GM23338 (cell line): ENCODE data around the gene CDH12. TPM values are rescaled to one million over a fixed set of nuclear protein-coding genes. Genes with fewer than 3 reads are reported as not detected.
"Not testable (repeated sequence)": the region's sequence is repeated elsewhere in the genome, so short reads cannot be mapped to it uniquely, and the experiment has no call there.

Experiments
- ATAC-seq: fragments of 200-7000 bp; cut with Tn5 transposase; 3 replicates; pipeline ENCODE4 v1.9.1; 2020
- DNase-seq: peaks from one replicate; pipeline ENCODE4 v3.0.0-alpha.2; 2015; ENCODE audit warnings: low spot score
- H2AFZ ChIP-seq: fragments of 200-600 bp; sonication (generic); 2 replicates; pipeline ENCODE4 v1.8.0; 2016; ENCODE audit warnings: antibody characterized with exemption, mild to moderate bottlenecking, moderate library complexity
- H3F3A ChIP-seq: fragments of 200-600 bp; sonication (generic); replicated peaks from 2 replicates; pipeline ENCODE4 v1.8.0; 2017; ENCODE audit warnings: antibody characterized with exemption, mixed run types, low read depth
- H3K27ac ChIP-seq: fragments of 200-600 bp; sonication (generic); 2 replicates; pipeline ENCODE4 v1.6.1; 2016; ENCODE audit warnings: low read depth
- H3K27me3 ChIP-seq: fragments of 200-600 bp; sonication (generic); 2 replicates; pipeline ENCODE4 v1.8.0; 2016; ENCODE audit warnings: mild to moderate bottlenecking, mixed run types, moderate library complexity; ENCODE audit not compliant: insufficient read depth
- H3K36me3 ChIP-seq: fragments of 200-600 bp; sonication (generic); 2 replicates; pipeline ENCODE4 v1.8.0; 2016; ENCODE audit warnings: mild to moderate bottlenecking; ENCODE audit not compliant: insufficient read depth
- H3K4me1 ChIP-seq: fragments of 200-600 bp; sonication (generic); 2 replicates; pipeline ENCODE4 v1.8.0; 2016; ENCODE audit warnings: mild to moderate bottlenecking, moderate library complexity; ENCODE audit not compliant: insufficient read depth
- H3K4me2 ChIP-seq: fragments of 200-600 bp; sonication (generic); 2 replicates; pipeline ENCODE4 v1.7.1; 2017; ENCODE audit warnings: mixed run types
- H3K4me3 ChIP-seq: fragments of 200-600 bp; sonication (generic); 2 replicates; pipeline ENCODE4 v1.6.1; 2016; ENCODE audit warnings: mixed run types
- H3K79me2 ChIP-seq: fragments of 200-600 bp; sonication (generic); replicated peaks from 2 replicates; pipeline ENCODE4 v1.8.0; 2017; ENCODE audit warnings: mild to moderate bottlenecking; ENCODE audit not compliant: insufficient read depth
- H3K9me2 ChIP-seq: fragments of 200-600 bp; sonication (generic); 2 replicates; pipeline ENCODE4 v1.8.0; 2017; ENCODE audit not compliant: insufficient read depth
- H4K20me1 ChIP-seq: fragments of 200-600 bp; sonication (generic); replicated peaks from 2 replicates; pipeline ENCODE4 v1.8.0; 2017; ENCODE audit warnings: mild to moderate bottlenecking; ENCODE audit not compliant: insufficient read depth
- H3K27ac Mint-ChIP-seq: 2 replicates; pipeline ENCODE4 v1.8.0; 2020; ENCODE audit warnings: inconsistent platforms, mild to moderate bottlenecking, moderate library complexity, mixed read lengths
- H3K27me3 Mint-ChIP-seq: 3 replicates; pipeline ENCODE4 v1.8.0; 2022; ENCODE audit warnings: low read depth, mild to moderate bottlenecking, moderate library complexity, mixed read lengths, inconsistent platforms; ENCODE audit not compliant: insufficient read depth, poor library complexity
- H3K36me3 Mint-ChIP-seq: 3 replicates; pipeline ENCODE4 v1.8.0; 2021; ENCODE audit warnings: low read depth, mild to moderate bottlenecking, inconsistent platforms, moderate library complexity, mixed read lengths
- H3K4me1 Mint-ChIP-seq: 3 replicates; pipeline ENCODE4 v1.8.0; 2020; ENCODE audit warnings: mild to moderate bottlenecking, inconsistent platforms, mixed read lengths
- H3K4me3 Mint-ChIP-seq: 3 replicates; pipeline ENCODE4 v1.8.0; 2021; ENCODE audit warnings: moderate library complexity, mild to moderate bottlenecking, inconsistent platforms, mixed read lengths
- H3K9me3 Mint-ChIP-seq: 3 replicates; pipeline ENCODE4 v1.8.0; 2020; ENCODE audit warnings: moderate library complexity, mild to moderate bottlenecking, inconsistent platforms, mixed read lengths
- polyA plus RNA-seq: library from polyadenylated mRNA; unstranded; fragments of >200 nt; fragmentation: Nextera tagmentation; extraction: Ambion mirVana; gene quantifications from 2 replicates; pipeline ENCODE4 v1.2.1, GENCODE V29; 2016
- total RNA-seq: library from RNA; depleted of rRNA; stranded (reverse); fragments of >200 nt; shearing (Covaris generic); gene quantifications from 2 replicates; pipeline ENCODE4 v1.2.3, GENCODE V29; 2014

Gene CDH12
- total and polyA plus RNA-seq, 2 experiments from 2014 or later = not detected

DNA sequence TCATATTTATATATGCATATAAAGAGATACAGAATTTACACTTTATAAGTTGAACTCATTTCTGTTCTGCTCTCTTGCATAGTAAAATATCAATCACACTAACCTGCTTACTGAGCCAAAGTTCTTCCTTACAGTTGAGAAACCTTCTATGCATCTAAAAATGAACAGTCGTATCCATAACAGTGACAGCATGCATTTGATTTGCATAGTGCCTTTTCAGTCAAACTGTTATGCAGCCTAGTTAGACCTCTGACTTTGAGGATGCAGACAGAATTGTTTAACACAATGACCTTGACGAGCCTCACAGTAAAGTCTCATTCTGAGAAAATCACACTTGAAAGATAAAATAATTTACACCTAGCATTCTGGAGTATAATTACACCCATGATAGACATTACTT, 683.9 kb downstream of the CDH12 start:
- H3K9me3 Mint-ChIP-seq, H3K36me3 ChIP-seq, H3K27ac Mint-ChIP-seq, H3K4me3 Mint-ChIP-seq, H3K27me3 ChIP-seq, H2AFZ ChIP-seq, H4K20me1 ChIP-seq, H3K27ac ChIP-seq, H3F3A ChIP-seq, H3K79me2 ChIP-seq, DNase-seq, ATAC-seq, H3K4me3 ChIP-seq, H3K9me2 ChIP-seq, H3K36me3 Mint-ChIP-seq, H3K27me3 Mint-ChIP-seq: not testable (repeated sequence)
- H3K4me1 Mint-ChIP-seq = peaks cover 31% of the 10 kb centered on the region
- peak overlapping the region; percentile 53; the same call in 1 of the 2 replicates for H3K4me2 ChIP-seq
- H3K4me1 ChIP-seq = peaks cover 20% of the 10 kb centered on the region

- H3K4me3 ChIP-seq, ATAC-seq, H2AFZ ChIP-seq, H3K27ac Mint-ChIP-seq, H3K27ac ChIP-seq, H3K27me3 Mint-ChIP-seq, H4K20me1 ChIP-seq, H3K9me3 Mint-ChIP-seq, H3F3A ChIP-seq, H3K9me2 ChIP-seq, H3K36me3 Mint-ChIP-seq, H3K79me2 ChIP-seq, H3K27me3 ChIP-seq, H3K4me3 Mint-ChIP-seq, DNase-seq, H3K36me3 ChIP-seq: not testable (repeated sequence)
- peaks cover 34% of the 10 kb centered on the region for H3K4me1 Mint-ChIP-seq
- 0 out of 2 replicates have a peak overlapping the region, but pooled peaks have one; percentile 53 for H3K4me2 ChIP-seq
- H3K4me1 ChIP-seq = peaks cover 20% of the 10 kb centered on the region
Measured at GRCh38 chr5:22168704-22169103, 684.4 kb downstream of the CDH12 start.

DNA sequence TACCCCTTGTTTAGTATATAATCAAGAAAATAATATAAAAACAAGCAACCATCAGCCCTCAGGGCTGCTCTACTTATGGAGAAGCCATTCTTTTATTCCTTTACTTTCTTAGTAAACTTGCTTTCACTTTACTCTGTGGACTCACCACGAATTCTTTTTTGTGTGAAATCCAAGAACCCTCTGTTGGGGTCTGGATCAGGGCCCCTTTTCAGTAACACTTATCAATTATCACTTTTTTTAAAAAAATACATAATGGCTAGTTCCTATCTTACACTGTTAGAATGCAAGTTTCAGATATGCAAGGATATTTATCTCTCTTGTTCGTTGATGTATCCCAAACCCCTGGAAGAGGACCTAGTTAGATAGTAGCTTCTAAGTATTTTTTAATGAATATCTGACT, 687.2 kb downstream of the CDH12 start:
- not testable (repeated sequence) for H3F3A ChIP-seq, DNase-seq, H3K27ac ChIP-seq, H3K79me2 ChIP-seq, H3K36me3 Mint-ChIP-seq, H3K9me3 Mint-ChIP-seq, H4K20me1 ChIP-seq, H3K4me2 ChIP-seq, H3K9me2 ChIP-seq, H2AFZ ChIP-seq, H3K4me3 ChIP-seq, H3K27me3 Mint-ChIP-seq, H3K4me3 Mint-ChIP-seq, H3K36me3 ChIP-seq, H3K27ac Mint-ChIP-seq, H3K27me3 ChIP-seq, ATAC-seq
- peaks cover 14% of the 10 kb centered on the region for H3K4me1 ChIP-seq
- peaks cover 21% of the 10 kb centered on the region for H3K4me1 Mint-ChIP-seq

GRCh38 chr5:22164910-22165748, 688.0 kb downstream of the CDH12 start:
- not testable (repeated sequence) for H3K9me3 Mint-ChIP-seq, H3K9me2 ChIP-seq, H3K4me2 ChIP-seq, H3K36me3 Mint-ChIP-seq, H3K27me3 Mint-ChIP-seq, H3K27me3 ChIP-seq, H4K20me1 ChIP-seq, H3K36me3 ChIP-seq, H3K4me3 ChIP-seq, H3K27ac ChIP-seq, H3K79me2 ChIP-seq, H3K4me3 Mint-ChIP-seq, H2AFZ ChIP-seq, H3F3A ChIP-seq
- DNase-seq (peak; percentile 3), ATAC-seq (peak; percentile 76)
- Mint-ChIP-seq H3K27ac (peak overlapping the region; percentile 23), H3K4me1 (peaks cover 20% of the 10 kb centered on the region)
- peaks cover 13% of the 10 kb centered on the region for H3K4me1 ChIP-seq

GRCh38 chr5:22156953-22157352, 696.2 kb downstream of the CDH12 start:
- H3K27ac Mint-ChIP-seq, H3K4me3 ChIP-seq, H3K4me2 ChIP-seq, H3K27me3 Mint-ChIP-seq, H3K4me1 ChIP-seq, H3K9me3 Mint-ChIP-seq, H4K20me1 ChIP-seq, H3K4me3 Mint-ChIP-seq, H3K4me1 Mint-ChIP-seq, H3K36me3 Mint-ChIP-seq, ATAC-seq, DNase-seq, H3F3A ChIP-seq, H3K27me3 ChIP-seq, H3K79me2 ChIP-seq, H2AFZ ChIP-seq, H3K9me2 ChIP-seq, H3K27ac ChIP-seq, H3K36me3 ChIP-seq: not testable (repeated sequence)

DNA sequence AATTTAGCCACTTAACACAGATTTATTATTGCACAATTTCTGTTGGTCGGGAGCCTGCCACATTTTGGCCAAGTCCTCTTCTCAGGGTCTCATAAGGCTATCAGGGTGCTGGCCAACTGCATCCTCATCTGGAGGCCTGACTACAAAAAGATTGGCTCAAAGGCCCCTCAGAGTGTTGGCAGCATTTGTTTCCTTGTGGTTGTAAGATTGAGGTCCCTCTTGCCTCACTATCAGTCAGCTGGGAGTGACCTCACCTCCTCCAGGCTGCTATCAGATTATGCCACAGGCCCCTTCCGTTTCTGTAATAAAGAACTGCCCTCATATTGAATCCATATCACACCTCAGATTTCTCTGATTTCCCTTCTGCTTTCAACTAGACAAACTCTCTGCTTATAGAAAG, 698.4 kb downstream of the CDH12 start:
- not testable (repeated sequence) for DNase-seq, H3F3A ChIP-seq, H3K9me2 ChIP-seq, H3K4me2 ChIP-seq, H3K4me1 ChIP-seq, H3K4me1 Mint-ChIP-seq, ATAC-seq, H3K27me3 Mint-ChIP-seq, H3K36me3 ChIP-seq, H3K9me3 Mint-ChIP-seq, H3K4me3 ChIP-seq, H3K27me3 ChIP-seq, H3K27ac ChIP-seq, H3K4me3 Mint-ChIP-seq, H3K36me3 Mint-ChIP-seq, H2AFZ ChIP-seq, H3K79me2 ChIP-seq, H3K27ac Mint-ChIP-seq, H4K20me1 ChIP-seq
